ENCODE measurements around the gene AK2. TPM values are rescaled to one million over a fixed set of nuclear protein-coding genes. Genes with fewer than 3 reads are reported as not detected.
"Not testable (repeated sequence)": the region's sequence is repeated elsewhere in the genome, so short reads cannot be mapped to it uniquely, and the experiment has no call there.

The AK2 gene
- total RNA-seq, 1 donor from 2014 or later: 82.6 TPM

- DNase-seq (ENCODE audit: low spot score): peak; percentile 80
Observed at GRCh38 chr1:33055210-33056008, 18.7 kb upstream of the AK2 start.

- no peak for DNase-seq (ENCODE audit: low spot score)
Observed at GRCh38 chr1:33050221-33051076, 13.8 kb upstream of the AK2 start.

- DNase-seq (ENCODE audit: low spot score): no peak
Observed at GRCh38 chr1:33049371-33049770, 12.7 kb upstream of the AK2 start.

GRCh38 chr1:33048426-33048825 is 11.7 kb upstream of the AK2 start:
- DNase-seq (ENCODE audit: low spot score): no peak

- no peak for DNase-seq (ENCODE audit: low spot score)
Observed at GRCh38 chr1:33047839-33048305, 11.2 kb upstream of the AK2 start.

GRCh38 chr1:33047290-33047689 is 10.6 kb upstream of the AK2 start:
- DNase-seq (ENCODE audit: low spot score): no peak

GRCh38 chr1:33046234-33046633 is 9.6 kb upstream of the AK2 start:
- DNase-seq (ENCODE audit: low spot score): not testable (repeated sequence)

GRCh38 chr1:33045814-33046213 is 9.1 kb upstream of the AK2 start:
- DNase-seq (ENCODE audit: low spot score): no peak

- DNase-seq (ENCODE audit: low spot score): no peak
Observed at GRCh38 chr1:33045246-33045645, 8.6 kb upstream of the AK2 start.

- no peak for DNase-seq (ENCODE audit: low spot score)
Observed at GRCh38 chr1:33043267-33044092, 6.8 kb upstream of the AK2 start.

- DNase-seq (ENCODE audit: low spot score): no peak
Observed at GRCh38 chr1:33042831-33043230, 6.1 kb upstream of the AK2 start.

- no peak for DNase-seq (ENCODE audit: low spot score)
Observed at GRCh38 chr1:33041026-33041425, 4.3 kb upstream of the AK2 start.

GRCh38 chr1:33039840-33040239 is 3.2 kb upstream of the AK2 start:
- no peak for DNase-seq (ENCODE audit: low spot score)

GRCh38 chr1:33036051-33036525 is 595 bp downstream of the AK2 start:
- DNase-seq (ENCODE audit: low spot score): no peak

- no peak for DNase-seq (ENCODE audit: low spot score)
Observed at GRCh38 chr1:33032126-33032869, 4.4 kb downstream of the AK2 start.

- DNase-seq (ENCODE audit: low spot score): no peak
Observed at GRCh38 chr1:33031506-33031905, 5.2 kb downstream of the AK2 start.

GRCh38 chr1:33030575-33030974 is 6.1 kb downstream of the AK2 start:
- peak; percentile 15 for DNase-seq (ENCODE audit: low spot score)

- DNase-seq (ENCODE audit: low spot score): no peak
Observed at GRCh38 chr1:33029921-33030320, 6.8 kb downstream of the AK2 start.

- DNase-seq (ENCODE audit: low spot score): no peak
Observed at GRCh38 chr1:33029209-33029608, 7.5 kb downstream of the AK2 start.

GRCh38 chr1:33025761-33026160 is 10.9 kb downstream of the AK2 start:
- DNase-seq (ENCODE audit: low spot score): no peak

- DNase-seq (ENCODE audit: low spot score): no peak
Observed at GRCh38 chr1:33025180-33025569, 11.5 kb downstream of the AK2 start.
